Activated CD4-positive, alpha-beta T cell treated with anti-CD3 and anti-CD28 coated beads for 1 hour (primary cell): ENCODE measurements around the gene CTNNA2.

ENCODE experiments used
- DNase-seq: peaks from one replicate; pipeline ENCODE4 v3.0.0-alpha.2; 2020

The CTNNA2 gene

DNA sequence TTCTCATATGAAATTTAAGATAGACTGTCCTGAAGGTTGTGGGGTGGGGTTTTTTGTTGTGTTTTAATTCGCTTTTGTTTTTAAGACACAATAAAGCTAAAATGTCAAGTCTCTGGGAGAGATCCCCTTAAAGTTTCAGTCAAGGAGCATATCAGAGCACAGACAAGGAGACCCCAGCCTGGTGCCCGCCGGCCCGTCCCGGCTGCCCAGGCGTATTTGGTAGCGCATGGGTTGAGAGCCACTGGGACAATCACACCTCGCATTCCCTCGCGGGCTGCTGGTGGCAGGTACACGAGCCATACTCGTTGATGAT, 789.1 kb downstream of the CTNNA2 start:
- DNase-seq, result no peak

DNA sequence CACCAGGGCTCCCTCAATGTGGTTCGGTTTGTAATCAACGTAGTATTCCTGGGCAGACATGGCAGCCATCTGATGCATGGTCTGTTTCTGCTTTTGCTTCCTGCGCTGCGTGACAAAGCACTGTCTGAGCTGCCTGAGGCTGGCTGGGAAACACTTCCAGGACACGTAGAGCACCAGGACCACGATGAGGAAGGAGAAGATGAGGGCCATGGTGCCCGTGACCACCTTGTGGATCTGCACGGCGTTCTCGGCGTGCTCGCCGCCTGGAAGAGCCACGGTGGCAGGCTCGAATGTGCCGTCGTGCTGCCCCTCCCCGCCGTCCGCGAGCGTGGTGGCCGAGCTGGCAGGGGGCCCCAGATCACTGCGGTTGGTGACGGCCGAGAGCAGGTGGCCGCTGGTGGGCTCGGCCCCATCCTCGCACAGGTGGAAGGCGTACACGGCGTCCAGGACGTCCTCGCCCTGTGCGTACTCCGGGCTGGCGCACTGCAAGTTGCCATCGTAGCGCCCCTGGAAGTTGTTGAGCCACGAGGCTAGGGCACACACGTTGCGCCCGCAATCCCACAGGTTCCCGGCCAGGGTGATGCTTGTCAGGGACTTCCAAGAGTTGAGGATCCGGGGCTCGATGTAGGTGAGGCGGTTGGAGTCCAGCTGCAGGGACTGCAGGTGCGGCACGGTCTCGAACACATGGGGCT, 789.6 kb downstream of the CTNNA2 start:
- no peak for DNase-seq

DNA sequence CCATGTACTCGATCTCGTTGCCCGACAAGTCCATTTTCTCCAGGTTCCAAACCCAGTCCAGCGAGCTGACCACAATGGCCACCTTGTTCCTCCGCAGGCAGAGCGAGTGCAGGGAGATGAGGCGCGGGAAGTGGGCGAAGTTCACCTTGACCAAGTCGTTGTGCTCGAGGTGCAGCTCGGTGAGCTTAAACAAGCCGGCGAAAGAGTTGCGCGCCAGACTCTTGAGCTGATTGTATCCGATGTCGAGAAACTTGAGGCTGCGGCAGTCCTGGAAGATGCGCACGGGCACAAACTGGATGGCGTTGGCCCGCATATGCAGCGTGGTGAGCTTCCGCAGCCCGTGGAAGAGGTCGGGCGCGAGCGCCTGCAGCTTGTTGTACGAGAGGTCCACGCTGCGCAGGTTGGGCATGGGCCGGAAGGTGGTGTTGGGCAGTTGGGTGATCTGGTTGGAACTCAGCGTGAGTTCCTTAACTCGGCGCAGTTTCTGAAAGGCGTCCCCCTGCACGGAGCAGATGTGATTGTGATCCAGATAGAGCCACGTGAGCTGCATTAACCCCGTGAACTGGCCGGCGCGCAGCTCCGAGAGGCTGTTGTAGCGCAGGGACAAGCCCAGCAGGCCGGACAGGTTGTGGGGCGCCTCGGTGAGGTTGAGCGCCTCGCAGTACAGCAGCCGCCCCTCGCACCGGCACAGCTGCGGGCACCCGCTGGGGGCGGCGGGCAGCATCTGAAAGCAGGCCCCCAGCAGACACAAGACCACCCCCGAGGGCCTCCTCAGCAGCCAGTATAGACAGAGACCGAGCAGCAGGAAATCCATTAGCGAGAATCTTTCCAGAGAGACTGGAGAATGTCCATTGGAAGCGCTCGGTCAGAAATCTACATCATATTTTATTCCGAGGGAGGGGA, 790.4 kb downstream of the CTNNA2 start:
- DNase-seq, result no peak

DNA sequence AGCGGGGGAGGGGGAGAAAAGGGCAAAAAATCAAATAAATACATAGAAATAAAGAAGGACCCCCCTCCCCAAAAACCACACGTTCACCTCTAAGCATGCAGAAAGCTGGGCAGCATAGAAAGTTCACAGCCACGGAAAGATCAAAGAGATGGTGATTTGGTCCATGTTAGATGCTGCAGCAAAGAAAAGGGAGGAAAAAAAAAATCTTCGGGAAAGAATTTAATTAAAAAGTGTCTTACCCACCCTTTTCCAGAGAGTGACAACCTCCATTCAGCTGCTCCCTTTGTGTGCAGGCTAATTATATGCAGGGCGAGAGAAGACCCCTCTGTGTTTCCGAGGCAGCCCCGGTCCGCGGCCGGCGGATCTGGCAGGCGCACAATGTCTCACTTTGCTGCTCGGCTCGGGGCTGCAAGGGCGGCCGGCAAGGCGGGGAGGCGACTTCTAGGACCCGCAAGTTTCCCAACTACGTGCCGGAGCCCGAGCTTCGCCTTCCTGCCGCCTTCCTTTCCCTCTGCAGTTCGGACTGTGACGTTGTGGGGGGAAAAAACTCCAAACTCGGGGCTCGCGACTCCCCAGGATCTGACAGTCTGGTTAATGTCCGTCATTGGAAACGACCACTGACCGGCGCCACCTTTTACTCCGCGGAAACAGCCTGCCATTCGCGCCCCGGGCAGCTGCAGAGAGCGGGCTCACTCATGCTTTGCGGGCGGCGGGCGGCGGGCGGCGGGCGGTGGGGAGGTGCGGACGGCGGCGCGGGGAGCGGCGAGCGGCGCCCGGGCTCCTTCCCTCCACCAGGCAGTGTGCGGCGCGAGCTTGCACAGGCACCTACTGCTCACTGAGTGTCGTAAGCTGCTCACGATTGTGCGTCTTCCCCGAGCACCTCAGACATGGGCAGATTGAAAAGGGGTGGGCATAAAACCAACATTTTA, 791.3 kb downstream of the CTNNA2 start, which contains the start of gene LRRTM1:
Gene LRRTM1 (minus strand): TSS at position 844 of the 929 bp plus-strand sequence. CDS start 933 bp downstream, outside the sequence.
- no peak for DNase-seq

DNA sequence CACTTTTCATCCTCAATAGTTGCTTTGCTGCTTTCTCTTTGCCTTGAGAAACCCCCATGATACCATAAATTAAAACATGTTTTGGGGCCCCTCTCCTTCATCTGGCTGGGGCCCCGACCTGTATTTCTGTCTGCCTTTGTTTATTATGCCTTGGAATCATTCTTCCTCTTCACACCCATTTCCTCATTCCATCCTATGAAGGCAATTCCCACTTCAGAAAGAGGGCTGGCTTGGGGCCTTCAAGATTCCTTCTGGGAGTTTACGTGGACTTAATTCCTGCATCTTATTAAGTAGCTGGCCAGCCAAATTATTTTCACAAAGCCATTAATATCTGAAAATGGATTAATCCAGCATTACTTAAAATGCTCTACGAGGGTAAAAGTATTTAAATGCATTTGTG, 798.5 kb downstream of the CTNNA2 start:
- DNase-seq, result no peak

DNA sequence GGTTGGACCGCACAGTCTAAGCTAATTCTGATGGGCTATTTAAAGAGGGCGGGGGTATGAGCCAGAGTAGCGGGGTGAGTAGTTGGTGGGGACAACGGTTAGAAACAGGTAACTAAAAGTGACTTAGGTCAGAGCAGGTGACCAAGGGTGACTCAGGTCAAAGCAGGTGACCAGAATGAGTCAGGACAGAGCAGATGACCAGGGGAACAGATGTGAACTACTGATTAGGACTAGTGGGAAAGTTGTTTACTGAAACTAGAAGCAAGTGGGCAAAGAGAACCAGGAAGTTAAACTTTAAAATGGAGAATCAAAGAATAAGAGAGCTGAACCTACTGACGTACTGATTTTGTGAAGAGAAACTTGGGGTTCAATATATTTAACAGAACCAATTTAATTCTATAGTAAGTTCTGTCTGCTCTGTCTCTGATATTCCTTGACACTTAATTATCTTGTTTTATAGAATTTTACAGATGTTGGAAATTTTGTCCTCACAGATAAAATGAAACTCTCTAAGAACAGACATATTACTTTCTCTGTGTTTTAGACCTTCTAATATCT, 799.5 kb downstream of the CTNNA2 start:
- no peak for DNase-seq

DNA sequence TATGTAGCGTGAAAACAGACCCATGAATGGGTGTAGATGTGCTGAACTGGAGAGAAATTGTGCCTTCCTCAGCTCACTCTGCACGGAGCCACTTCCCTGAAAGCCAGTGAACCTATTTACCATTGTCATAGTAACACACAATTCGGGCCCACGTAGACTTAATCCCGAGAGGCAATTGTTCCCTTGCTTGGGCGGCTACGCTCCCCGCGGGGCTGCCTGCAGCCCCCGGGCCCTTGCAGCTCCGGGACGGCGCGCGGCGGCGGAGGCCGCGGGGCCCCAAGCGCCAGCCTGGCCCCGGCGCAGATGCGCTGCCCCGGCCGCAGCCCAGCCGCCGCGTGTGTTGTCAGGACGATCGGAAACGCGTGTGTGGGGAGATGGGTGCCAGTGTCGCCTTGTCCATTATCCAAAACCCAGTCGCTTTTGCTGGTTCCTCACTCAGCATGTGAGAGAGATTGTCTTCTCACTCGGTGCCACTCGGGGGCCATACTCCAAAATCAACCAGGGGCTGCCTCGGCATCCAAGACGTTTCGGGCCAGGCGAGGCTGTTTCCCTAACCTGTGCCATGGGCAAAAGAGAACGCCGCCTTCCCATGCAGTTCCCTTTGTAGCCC, 809.6 kb downstream of the CTNNA2 start:
- DNase-seq, result no peak

DNA sequence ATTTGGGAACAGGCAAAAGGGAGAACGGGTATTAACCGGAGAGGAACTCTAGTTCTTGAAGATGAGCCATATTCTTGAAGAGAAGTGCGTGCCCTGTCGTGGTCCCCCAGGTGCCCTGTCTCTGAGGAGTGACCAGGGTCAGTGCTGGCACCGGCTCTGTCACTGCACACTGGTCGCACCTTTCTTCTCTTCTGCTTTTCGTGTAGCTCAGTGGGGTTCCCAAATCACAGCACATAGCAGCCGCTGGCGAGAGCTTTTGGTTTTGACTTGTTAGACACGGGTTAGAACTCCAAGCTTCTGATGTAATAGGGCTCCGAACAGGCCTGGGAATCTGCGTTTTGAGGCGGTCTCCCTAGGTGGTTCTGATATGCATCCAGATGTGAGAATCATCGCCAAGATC, 810.1 kb downstream of the CTNNA2 start:
- no peak for DNase-seq

DNA sequence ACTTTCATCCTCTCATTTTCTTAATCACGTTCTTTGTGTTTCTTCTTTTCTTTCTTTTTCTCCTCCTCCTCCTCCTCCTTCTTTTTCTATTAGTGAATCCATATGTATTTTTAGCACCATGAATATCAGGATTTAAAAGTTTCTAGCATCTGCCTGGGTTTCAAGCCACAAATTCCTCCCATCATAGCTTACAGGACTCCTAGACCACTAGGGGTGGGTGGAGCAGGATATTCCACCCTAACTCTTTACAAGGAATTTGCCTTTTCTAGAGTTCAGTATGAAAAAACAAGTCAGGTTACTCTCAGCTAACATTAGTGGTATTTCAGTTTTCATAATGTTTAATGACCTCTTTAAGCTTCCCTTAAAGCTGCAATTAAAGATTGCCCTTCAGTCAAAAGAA, 810.8 kb downstream of the CTNNA2 start:
- DNase-seq, result no peak

DNA sequence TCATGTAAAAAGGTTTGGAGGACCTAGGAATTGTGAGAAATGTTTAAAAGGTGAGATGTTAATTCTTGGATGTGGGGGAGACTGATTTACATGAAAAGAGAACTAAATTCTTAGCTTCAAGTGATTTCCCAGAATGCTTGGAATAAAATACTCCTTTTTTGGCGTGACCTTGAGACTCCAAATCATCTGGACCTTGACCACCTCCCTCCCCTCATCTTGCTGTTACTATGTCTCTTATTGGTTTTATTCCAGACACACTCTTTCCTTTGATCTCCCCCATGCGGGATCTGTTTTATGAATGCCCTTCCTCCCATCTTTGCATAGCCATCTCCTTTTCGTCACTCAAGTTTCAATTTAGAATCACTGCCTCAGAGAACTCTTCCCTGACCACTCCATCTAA, 811.7 kb downstream of the CTNNA2 start:
- no peak for DNase-seq

DNA sequence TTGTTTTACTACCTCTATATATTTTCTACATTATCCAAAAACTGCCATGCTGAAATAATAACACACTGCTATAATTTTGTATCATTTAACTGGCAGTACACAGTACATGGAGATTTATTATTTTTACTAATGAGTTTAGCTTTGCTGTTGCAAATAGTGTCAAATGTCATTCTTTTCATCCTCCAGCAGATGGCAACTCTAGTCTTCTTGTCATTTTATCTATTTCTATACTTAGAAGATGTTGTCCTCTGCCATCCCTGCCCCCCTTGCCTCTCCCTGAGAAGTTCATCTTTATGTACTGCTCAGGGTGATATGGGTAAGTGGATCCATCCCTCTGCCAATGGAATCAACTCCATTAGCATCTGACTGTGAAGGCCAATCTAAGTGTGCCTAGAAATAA, 813.4 kb downstream of the CTNNA2 start:
- DNase-seq, result no peak

DNA sequence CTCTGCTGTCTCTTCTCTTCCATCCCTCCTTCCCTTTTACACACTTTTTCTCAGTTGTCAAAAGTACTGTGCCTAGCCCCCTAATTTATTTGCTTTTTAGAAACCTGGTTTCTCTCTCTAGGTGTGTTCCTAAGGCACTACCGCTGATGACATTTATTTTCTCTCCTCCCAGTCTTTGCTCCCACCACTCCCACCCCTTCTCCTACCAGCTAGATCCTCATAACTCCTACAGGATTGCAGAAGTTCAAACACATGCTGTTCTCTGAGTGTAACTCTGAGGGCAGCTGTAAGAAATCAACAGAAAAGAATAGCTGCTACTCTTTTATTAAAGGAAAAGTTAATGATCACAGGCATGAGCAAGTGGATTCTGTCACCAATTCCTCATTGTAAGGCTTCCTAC, 814.0 kb downstream of the CTNNA2 start:
- DNase-seq, result no peak

DNA sequence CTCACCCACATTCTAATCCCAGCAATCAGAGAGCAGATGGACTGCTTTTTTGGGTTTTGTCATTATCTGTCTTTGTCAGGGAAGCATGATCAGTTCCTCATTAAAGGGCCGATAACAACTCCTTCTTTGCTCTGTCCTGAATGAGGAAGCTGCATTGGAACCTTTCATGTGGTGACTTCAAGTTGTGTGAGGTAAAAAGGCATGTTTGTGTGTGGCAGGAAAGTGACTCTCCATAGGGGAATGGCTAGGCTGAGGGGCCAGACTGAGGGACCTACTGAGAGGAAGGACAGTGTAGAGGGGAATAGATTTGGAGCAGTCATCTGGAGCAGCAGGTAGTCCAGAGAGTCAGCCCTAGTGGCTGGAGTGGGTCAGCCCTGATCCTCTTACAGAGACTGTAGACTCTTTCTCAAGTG, 815.3 kb downstream of the CTNNA2 start:
- DNase-seq, result no peak

DNA sequence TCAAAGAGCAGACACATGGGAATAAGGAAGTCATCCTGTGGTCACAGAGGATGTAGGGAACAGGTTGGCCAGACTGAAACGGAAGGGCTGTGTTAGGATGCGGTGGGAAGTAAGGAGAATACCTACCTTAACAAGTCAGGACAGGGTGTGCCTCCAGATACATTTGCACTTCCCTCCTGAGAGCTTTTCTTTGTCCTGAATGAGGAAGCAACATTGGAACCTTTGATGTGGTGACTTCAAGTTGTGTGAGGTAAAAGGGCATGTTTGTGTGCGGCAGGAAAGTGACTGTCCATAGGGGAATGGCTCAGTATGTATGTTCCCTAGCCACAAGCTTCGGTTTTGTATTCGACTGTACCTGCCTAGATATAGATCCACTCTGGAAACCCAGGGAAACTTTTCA, 816.6 kb downstream of the CTNNA2 start:
- no peak for DNase-seq

DNA sequence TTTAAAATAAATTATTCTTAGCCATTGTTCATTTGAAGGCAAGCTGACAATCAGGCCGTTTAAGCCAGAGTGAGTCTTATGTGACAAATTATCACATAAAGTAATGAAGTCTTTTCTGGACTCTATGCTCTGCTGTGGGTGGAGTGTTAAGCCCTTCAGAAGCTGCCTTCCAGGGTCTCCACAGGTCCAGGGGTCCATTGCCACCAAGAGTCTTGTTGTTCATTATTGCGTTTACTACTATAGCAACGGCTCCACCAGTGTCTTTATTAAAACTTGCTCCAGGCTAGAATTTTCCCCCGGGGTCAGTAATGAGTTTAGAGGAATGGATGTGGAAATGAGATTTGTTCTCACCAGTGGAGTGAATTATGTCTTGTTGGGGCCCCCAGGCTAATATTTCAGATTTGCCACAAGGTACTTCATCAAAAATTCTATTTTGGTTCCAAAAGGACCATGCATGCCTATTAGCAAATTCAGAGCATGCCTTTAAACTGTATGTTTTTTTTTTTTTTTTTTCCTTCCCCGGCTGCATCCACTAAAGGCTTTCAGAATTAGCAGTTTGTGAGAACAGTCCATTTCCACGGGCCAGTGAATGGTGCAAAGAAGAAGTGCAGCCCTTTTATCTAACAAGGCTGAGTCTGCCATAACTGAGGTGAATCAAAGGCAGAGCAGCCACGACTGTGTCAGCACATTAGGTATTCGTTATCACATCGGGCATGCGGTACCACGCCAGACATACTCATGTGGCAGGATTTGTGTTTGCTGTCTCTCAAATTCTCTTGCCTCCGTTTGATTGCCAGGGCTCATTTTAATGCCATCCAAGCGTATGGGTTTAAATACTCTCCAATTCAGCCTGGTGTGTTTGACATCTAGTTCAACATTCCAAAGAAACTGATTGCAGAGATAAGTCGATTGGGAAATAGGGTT, 817.9 kb downstream of the CTNNA2 start:
- no peak for DNase-seq

DNA sequence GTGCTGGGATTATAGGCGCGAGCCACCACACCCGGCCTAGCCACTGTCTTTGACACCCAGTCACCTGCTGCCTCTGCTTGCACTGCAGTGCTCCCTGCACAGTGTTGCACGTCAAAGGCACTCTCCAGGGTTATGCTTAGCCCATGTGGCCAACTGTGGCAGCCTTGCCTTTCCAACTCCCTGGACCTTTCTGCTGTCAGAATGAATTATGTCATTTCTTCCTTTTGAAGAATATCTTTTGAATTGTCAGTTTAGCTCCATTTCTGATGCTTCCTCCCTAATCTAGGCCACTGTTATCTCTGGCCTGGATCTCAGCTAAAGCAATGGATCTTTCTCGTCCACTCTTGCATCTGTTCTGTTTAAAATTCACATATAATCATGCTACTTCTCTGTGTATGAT, 821.0 kb downstream of the CTNNA2 start:
- DNase-seq, result no peak

DNA sequence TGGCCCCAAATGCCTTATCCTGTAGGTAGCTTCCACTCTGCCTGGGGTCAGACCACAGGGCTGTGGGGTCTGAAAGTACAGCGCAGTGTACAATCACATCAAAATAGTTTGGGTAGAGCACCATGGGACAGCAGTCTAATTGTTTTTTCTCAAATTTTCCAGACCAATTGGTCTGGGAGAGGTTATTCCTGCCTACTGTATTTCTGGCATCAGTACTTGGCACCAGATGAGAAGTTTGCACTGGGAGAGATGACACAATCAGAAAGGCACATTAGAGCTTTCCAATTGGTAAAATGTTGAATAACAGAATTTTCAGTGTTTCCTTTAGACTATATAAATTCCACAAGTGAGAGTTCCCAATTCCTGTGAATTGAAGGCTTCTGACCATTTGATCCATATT, 822.6 kb downstream of the CTNNA2 start:
- no peak for DNase-seq

DNA sequence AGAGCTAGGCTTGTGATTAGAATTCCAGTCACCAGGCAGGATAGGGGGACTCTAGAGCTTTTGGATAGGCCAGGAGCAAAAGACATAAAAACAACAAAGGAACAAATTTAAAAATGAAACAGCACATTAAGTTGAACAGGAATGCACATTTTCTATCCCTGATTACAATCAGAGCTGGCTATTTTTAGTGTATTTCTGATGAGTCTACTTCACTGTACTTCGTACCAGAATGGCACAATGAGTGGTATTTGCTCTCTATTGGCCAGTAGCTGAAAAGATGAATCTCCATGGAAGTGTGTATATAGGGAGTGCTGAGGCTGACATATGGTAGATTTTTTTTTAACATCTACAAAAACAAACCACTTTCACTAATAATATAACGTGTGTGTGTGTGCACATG, 825.9 kb downstream of the CTNNA2 start:
- no peak for DNase-seq

DNA sequence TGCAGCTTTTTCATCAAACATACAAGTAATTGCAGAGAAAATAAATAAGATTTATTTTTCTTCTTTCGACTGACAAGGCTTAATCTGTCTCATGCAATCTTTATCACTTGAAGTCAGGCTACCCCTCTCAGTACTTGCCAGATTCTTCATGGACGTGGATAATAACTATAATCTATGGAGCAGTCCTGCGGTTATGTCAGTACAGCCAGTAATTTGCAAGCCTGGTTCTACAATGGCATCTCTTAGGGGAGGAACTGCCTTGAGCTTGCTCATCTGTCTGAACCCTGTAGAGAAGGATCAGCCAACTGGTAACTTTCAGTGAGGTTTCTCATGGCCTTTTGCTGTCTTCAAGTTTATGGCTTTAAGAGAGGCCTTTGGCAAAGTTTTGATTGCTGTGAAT, 827.2 kb downstream of the CTNNA2 start:
- DNase-seq, result no peak

DNA sequence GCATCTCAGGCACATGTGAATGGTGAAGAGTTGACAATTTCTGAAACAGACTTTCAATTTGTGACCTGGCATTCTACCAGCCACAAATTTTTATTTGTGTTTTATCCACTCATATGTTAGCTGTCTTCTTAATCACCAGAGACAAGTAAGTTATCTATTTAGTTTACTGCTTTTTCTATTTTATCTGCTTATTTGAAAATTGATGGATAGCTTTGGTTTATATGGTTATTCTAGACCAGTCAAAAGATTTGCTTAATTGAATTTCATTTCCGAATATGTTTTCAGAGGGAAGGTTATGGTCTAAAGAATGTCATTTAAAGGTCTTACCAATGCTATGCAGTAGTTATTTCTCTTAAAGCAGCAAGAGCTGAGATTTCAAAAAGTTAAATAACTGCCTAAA, 835.2 kb downstream of the CTNNA2 start:
- no peak for DNase-seq

DNA sequence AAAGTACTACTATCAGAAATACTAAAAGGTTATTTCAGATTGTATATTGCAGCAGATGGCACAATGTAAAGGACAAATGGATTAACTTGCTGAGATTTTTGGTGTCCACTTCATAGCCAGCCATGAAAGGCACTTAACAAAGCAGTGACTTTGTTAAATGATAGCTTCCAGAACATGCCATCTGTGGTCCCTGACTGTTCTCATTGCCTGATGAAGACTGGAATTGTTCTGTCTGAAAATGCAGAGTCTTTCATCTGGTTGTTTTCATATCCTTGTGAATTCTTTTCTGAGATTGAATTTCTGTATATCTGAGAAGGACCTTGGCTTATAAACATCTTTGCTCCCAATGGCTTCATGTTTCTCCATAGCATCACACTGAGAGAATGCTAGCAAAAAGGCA, 836.1 kb downstream of the CTNNA2 start:
- DNase-seq, result no peak
